Liver (tissue), 3 donors: Measurements from ENCODE around the gene ZER1.

Source experiments
- CTCF ChIP-seq: fragments of 150-350 bp; IDR thresholded peaks from 2 replicates; pipeline ENCODE4 v1.5.1; 2017; ENCODE audit warnings: improper control_type of control experiment, low read depth, low read length; ENCODE audit not compliant: missing input control
- EGR1 ChIP-seq, 2 donors: IDR thresholded peaks; 2 replicates each; pipeline ENCODE4 v1.6.1; 2016 to 2018; ENCODE audit warnings: antibody characterized with exemption in 2 of 2, low read depth in 2 of 2
- HNF4A ChIP-seq, 2 donors: conservative IDR thresholded peaks; 2 replicates each; pipeline ENCODE4 v1.6.1; 2016; ENCODE audit warnings: antibody characterized with exemption in 2 of 2, mild to moderate bottlenecking in 2 of 2
- HNF4G ChIP-seq: IDR thresholded peaks from 2 replicates; pipeline ENCODE4 v1.6.1; 2016; ENCODE audit warnings: antibody characterized with exemption
- REST ChIP-seq: IDR thresholded peaks from 2 replicates; pipeline ENCODE4 v1.6.1; 2016; ENCODE audit warnings: antibody characterized with exemption, mild to moderate bottlenecking
- RXRA ChIP-seq, 2 donors: IDR thresholded peaks; 2 replicates each; pipeline ENCODE4 v1.6.1; 2017 to 2018; ENCODE audit warnings: antibody characterized with exemption in 2 of 2, mild to moderate bottlenecking in 1 of 2
- YY1 ChIP-seq: IDR thresholded peaks from 2 replicates; pipeline ENCODE4 v1.6.1; 2016; ENCODE audit warnings: antibody characterized with exemption, mild to moderate bottlenecking
- TF ChIP-seq, protein P1 (sequence below): IDR thresholded peaks from 2 replicates; pipeline ENCODE4 v1.6.1; 2016; ENCODE audit warnings: antibody characterized with exemption
- donor health status: healthy.
- donor health status: healthy.

GRCh38 chr9:128729766-128730517 lies 41.8 kb downstream of the ZER1 start:
- TF ChIP-seq HNF4A (conservative IDR thresholded peaks at IDR 0.05) = no peak
- TF ChIP-seq, protein P1, sequence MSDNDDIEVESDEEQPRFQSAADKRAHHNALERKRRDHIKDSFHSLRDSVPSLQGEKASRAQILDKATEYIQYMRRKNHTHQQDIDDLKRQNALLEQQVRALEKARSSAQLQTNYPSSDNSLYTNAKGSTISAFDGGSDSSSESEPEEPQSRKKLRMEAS = no peak
- TF ChIP-seq REST = no peak
- no peak for TF ChIP-seq EGR1 (IDR thresholded peaks at IDR 0.05; ENCODE audit: low read depth in 2 of 2)
- TF ChIP-seq CTCF = no peak
- TF ChIP-seq RXRA (IDR thresholded peaks at IDR 0.05) = no peak
- no peak for TF ChIP-seq YY1
- TF ChIP-seq HNF4G = no peak
